Activated CD4-positive, alpha-beta T cell treated with anti-CD3 and anti-CD28 coated beads, Interleukin-2, amount 50 U/mL, for 1 hour (primary cell): ENCODE results near the gene MAFF.

Experiments used
- DNase-seq: peaks from one replicate; pipeline ENCODE4 v3.0.0-alpha.2; 2020

MAFF gene

DNA sequence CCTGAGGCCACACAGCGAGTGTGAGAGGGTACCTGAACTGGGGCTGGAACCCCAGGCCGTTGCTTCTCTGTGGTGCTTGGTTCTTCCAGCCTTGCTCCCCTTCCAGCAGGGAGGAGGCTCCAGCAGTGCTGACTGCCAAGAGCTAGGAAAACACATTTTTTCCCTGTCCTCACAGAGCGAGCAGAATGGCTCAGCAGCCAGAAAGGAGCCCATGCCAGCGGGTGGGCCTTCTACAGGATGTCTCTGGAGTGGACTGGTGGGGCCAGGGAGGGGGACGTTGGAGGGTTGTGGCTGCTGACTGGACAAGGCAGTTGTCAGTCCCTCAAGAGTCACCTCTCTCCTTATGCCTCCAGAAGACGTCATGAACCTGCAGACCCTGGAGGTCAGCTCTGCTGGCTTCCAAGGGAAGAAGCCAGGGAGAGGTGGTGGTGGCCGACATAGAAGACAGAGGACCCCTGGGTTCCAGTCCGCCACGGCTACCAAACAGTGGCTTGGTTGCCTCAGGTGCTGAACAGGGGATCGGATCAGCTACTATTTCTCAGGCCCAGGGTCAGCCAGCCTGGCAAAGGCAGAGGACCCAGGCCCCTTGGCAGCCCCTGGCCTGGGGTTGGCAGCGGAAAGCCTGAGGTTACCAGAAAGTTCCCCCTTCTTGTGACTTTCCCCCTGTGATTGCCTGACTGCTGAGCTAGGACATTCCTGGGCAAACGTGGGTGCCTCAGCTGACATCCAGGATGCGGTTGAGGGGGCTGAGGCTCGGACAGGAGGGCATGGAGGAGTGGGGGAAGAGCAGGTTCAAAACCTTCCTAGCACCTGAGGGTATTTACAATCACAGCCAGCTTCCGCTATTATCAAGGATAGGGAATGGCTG, 3.7 kb downstream of the MAFF start:
- DNase-seq, result no peak

DNA sequence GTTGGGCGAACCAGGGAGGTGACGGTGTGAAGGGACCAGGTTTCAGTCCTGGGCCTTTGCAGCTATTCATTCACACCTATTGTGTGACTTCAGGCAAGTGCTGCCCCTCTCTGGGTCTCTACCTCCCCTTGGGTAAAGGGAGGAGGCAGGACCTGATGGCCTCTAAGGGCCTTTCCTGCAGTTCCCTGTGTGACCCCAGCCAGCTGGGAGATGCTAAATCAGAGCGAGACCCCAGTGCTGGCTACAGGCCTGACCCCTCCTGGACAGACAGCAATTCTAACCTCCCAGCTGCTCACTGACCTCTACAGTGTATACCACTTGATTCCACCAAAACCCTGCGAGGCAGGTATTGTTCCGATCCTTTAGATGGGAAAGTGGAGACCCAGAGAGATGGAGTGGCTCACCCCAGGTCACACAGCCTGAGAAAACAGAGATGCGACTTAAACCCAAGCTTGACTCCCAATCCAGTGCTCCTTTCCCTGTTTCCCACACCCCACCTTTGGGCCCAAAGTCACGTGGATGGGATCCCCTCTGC, 6.2 kb downstream of the MAFF start:
- no peak for DNase-seq

DNA sequence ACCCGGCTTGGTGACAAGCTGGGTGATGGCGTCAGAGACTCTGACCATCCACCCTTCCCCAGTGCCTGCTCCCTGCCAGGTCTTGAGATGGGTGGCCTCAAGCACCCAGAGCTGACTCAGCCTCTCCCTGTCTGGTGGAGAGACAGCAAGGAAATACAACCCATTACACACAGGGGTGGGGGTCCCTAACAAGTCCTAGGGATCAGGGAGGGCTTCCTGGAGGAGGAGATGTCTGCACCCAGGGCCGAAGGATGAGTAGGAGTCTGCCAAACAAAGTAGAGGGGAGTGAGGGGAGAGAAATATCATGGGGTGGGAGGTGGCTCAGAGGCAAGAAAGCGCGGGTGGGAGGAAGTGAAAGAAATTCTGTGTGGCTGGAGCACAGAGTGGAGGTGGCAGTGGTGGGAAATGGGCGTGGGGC, 6.8 kb downstream of the MAFF start:
- no peak for DNase-seq

DNA sequence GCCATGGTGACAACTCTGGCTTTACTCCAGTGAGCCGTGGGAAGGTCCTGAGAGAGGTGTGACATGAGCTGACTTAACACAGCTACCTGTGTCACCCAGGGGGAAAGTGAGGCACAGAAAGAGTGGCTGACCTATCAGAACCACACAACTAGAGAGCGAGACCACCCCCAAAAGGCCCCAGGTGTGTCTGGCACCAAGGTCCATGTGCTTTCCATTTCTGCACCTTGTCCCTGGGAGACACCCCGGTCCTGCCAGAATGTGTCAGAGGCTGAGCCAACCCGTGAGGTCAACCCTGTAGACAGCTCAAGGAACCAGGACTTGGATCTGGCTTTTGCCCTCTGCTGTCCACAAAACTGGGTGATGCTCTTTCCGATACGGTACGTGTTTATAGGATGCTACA, 9.8 kb downstream of the MAFF start:
- no peak for DNase-seq

DNA sequence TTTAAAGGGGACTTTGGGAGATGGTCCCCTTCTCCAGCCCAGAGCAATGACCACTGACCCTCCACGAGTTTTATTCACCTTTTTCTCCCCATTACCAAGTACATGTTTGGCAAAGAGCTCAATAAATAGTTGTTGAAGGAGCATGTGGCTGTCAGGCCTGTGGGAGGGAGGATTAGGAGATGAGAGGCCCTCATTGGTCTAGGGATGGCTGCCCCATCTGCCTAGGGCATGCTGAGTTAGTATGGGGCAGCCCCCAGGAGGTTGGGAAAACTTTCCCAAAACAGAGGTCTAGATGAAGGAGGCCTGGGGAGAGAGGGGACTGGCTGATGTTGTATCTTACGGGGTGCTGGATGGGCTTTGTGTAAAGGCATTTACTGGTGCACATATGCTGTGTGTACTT, 10.6 kb downstream of the MAFF start:
- DNase-seq, result no peak

DNA sequence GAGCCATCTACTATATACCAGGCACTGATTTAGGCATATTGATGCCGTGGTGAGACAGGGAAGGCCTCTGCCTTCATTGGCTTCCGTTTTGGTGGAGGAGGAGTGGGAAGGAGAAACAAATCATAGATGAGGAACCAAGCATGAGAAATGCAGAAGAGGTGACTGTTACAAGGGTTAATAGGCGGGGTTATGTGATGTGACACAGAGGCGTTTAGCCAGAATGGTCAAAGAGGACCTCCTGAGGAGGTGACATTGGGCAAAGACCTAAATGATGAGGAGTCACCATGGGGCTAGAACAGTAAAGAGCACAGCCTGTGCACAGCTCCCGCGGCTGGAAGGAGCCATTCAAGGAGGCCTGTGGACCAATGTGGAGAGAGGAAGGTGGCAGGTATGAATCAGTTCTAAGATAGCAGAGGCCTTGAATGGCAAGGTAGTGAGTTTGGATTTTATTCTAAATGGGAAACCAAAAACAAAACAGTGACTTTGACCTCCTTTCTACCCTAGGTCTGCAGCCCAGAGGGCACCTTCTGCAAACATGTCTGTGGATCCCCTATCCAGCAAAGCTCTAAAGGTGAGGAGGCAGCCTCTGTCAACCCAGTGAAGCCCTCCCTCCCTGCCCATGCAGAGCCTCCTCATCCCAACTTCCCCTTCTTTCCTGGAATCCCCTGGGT, 11.7 kb downstream of the MAFF start:
- no peak for DNase-seq

DNA sequence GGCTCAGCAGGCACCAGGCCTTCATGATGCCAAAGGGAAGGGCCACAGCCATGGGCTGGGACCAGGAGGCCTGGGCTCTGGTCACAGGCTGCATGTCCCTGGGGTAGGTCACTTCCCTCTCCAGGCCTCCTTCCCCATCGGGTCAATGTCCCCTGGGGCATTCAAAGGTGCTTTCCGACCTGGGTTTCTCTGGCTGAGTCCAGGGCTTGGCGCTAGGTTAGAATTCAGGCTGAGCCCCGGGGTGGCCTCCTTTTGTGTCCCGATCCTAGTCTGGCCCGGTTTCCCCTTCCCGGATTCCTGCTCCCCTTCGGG, 12.2 kb downstream of the MAFF start:
- no peak for DNase-seq

DNA sequence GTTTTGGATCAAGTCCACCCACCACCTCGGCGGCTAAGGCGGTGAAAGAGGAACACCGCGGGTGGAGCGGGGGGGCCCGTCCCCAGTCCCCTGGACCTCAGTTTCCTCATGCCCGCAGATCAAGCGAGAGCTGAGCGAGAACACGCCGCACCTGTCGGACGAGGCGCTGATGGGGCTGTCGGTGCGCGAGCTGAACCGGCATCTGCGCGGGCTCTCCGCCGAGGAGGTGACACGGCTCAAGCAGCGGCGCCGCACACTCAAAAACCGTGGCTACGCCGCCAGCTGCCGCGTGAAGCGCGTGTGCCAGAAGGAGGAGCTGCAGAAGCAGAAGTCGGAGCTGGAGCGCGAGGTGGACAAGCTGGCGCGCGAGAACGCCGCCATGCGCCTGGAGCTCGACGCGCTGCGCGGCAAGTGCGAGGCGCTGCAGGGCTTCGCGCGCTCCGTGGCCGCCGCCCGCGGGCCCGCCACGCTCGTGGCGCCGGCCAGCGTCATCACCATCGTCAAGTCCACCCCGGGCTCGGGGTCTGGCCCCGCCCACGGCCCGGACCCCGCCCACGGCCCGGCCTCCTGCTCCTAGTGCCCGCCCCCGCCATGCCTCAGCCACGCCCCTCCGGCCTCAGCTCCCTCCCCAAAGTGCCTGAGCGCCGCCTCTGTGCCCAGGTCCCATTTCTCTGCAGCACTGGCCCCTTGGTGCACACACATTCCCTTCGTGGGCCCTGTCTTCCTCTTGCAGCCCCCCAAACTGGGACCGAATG, 12.7 kb downstream of the MAFF start:
- peak; percentile 75 for DNase-seq

DNA sequence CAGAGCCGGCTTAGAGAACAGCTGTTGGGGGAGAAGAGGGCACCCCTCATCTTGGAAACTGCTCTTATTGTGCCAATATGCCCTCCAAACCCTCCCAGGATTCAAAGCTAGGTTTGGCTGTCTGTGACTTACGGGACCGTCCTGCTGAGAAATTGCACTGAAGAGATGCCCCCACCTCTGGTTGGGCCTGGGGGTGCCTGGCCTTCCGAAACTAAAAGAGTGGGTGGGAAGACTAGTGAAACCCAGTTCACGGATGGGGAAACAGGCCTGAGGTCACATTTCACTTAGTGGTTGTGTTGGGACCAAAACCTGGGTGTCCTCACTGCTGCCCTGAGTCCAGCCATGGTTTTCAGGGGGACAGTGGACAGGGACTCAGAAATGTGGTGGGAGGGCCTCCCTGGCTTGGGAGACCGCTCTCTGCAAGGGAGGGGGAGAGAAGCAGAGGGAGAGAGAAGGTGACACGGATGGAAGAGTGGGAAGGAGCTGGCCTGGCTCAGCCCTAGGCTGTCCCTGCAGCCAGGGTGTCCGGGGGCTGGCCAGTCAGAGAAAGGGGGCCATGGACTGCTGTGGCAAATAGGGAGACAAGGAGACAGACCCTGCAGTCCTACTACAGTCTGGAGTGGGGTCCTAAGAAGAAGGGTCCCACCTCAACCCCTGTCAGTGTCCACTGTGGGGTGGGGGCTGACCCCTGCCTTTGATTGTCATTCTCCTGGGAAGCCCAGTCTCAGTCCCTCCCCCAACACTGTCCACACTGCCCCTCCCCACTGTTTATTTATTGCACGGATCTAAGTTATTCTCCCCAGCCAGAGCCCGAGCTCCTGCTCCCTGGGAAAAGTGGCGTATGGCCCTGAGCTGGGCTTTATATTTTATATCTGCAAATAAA, 13.6 kb downstream of the MAFF start:
- DNase-seq, result no peak

DNA sequence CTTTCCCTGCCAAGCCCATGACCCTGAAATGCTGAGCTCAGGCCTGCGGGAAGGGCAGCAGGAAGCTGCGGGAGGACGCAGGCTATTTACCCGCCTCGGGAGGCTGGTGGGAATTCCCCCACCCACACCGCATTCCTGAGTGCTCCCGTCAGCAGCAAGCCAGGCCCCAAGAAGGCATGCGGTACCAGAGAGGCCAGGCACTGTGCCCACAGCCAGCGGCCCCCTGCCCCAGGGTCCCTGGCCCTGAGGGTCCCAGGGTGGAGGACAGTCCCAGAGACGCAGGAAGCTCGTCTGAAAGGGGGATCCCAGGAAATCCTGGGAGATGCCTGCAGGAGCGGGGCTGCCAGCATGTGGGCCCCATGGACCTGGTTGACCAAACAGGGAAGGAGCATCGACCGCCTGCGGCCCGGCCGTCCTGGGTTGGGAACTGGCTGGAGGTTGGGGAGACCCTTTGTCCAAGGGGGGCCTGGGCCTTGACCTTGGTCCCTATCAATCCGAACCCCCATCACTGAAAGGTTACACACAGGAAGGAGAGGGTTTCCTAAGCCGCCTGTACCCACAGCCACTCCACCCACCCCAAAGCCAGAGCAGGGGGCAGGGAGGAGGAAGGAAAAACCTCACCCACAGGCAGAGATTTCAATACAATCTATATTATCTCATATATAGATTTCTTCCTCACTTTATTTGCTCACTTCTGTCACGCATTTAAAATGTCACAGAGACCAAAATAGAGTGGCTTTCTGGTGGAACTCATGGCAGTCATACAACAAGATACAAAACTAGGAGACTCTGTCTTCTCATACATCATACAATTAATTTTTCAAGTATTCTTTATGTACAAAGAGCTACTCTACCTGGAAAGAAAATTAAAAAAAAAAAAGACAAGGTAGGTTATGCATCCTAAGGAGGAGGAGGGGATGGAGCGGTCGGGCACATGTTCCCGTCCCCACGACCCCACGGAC, 17.1 kb downstream of the MAFF start:
- DNase-seq, result peak; percentile 20

DNA sequence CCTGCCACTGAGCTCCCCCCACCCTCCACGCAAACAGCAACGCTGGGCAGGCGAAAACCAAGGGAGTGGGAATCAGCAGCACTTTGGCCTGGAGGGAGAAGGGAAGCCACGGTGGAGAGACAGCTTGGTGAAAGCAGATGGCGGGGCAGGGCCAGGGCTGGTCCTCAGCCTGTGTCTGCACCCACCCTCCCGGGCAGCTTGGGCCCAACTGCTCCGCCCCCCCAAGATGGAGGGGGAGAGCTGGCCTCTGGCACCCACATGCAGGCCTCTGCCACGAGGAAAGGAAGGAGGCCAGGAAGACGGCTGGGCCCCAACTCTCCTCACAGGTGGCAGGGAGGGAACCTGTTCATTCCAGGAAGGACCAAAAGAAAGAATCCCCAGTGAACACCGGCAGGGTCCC, 17.8 kb downstream of the MAFF start:
- no peak for DNase-seq

DNA sequence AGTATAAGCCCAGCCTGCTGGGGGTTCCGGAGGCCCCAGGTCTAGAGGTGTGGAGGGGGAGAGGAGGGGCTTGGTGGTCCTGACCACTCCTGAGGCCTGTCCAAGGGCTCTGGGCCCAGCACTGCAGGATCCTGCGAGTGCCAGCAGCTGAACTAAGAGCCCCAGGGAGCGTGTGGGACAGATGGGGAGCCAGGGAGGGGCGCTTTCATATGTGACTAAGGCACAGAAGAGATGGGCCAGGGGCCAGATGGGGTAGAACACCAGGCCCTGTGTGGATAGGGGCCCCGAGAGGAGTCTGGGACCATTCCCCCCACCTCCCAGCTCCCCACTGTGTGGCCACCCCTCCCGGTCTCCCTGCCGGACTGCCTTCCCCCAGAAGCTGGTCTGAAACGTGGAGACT, 18.4 kb downstream of the MAFF start:
- DNase-seq, result no peak

DNA sequence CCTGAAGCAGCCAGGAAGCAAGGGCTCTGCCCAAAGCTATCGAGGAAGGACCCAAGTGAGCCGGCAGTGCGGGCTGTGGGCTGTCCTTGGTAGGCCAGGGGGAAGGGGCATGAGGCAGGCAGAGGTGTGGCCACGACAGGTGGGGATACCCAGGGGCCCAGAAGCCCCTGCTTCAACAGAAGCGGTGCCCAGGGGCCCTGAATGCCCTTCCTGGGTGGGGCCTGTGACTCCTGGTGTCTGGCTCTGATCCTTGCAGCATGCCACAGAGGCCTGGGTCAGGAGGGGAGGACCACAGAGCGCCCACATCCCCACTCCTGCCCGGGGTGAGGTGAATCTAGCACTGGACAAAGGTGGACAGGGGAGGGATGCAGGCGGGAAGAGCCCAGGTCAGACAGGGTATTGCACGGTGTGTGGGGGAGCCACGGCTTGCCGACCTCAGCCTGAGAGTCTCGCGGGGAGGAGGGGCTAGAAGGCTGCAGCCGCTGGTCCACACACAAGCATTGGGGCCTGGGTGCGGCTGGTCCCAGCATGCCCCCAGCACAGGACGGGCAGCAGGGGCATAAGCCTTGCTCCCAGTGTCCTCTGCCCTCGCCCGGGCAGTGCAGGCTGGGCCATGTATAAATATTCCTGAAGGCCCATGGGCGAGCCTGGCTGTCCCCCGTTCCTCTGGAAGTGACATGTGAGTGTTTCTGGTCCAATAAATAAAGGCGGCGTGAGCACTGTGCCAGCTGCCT, 19.0 kb downstream of the MAFF start:
- no peak for DNase-seq

DNA sequence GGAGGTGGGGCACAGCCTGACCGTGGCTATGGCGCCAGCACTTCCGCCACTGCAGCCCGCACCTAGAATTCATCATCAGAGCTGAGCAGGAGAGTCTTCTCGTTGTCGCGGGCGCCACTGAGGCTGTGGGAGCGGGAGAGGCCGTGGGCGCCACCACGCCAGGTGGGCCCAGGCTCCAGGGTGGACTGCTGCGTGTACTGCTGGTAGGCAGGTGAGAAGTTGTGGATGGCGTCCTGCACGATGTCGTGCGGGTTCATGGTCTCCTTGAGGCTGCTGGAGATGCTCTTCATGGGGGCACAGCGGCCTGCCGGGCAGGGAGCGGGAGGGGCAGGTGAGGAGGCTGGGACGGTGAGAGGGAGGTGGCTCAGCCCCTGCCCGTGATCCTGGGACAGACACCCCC, 19.6 kb downstream of the MAFF start:
- DNase-seq, result no peak

DNA sequence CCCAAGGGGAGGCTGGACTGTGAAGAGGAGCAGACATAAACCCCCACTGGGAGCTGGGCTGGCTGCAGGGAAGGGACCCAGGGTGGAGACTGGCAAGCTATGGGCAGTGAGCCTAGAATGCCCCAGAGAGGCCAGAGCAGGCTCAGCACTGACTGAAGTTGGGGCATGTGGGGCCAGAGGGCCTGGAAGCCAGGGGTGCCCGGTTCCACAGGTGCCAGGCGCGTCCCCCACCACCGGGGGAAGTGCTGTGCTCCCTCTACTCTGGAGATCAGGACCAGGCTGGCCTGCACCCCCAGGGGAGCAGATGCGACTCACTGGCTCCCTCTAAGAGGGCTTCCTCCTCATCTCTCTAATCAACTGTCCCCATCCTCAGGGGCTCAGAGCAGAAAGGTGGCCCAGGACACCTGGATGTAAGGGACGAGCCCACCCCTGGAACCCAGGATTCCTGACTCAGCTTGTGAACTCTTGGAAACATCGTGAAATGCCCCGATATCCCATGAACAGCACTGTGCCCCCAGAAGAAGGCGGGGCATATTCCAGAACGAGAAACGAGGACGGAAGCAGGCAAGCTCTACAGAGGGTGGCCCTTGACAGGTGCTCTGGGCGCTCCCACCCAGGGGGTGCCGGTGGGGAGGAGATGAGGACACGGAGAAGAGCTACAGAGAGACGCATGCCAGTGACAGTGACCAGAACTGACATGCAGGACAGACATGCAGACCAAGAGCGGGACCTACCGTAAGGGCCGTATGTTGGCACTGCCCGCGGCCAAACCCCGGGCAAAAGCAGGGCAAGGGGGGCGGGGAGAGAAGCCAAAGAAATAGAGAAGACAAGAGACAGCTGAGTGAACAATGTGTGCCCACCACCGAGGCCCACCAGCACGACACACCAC, 20.4 kb downstream of the MAFF start:
- DNase-seq, result no peak

DNA sequence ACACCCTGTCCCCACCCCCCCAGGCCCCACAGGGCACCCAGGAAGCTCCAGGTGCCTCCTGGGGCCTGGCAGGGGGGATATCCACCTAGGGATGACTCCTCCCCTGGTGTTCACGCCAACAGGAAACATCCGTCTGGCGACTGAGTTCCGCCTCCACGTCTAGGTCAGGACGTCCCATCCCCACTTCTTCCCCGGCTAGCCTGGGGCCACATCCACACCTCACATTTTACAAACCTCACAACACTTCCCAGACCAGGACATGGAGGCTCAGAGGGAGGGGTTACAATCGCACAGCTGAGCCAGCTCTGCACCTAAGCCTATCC, 21.0 kb downstream of the MAFF start:
- no peak for DNase-seq

DNA sequence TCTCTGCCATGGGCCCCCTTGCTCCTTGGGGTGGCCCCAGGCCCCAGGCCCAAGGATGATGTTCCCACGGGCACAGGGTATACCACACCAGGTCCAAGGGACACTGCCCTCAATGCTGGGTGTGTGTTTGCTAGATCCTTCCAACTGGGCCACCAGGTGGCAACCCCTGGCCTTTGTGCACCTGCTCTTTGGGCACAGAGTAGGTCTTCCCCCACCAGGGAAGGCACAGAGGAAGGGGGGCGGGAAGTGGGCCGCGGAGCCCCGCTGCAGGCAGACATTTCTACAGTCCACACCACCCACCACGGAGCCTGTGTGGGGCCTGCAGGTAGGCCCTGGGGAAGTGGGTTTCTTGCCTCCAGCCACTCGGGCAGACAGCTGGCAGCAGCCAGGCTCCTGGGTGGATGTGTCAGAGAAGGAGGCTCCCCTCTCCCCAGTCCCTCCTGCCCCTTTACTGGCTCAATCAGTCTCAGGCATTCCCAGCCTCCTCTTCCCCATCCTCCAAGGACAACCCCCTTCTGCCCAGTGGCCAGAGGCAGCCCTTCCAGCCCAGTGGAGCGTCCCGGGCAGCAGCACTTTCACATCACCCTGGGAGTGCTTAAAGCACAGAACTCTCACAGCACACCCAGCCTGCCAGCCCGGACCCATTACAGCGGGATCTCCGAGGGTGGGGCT, 21.6 kb downstream of the MAFF start:
- DNase-seq, result no peak

DNA sequence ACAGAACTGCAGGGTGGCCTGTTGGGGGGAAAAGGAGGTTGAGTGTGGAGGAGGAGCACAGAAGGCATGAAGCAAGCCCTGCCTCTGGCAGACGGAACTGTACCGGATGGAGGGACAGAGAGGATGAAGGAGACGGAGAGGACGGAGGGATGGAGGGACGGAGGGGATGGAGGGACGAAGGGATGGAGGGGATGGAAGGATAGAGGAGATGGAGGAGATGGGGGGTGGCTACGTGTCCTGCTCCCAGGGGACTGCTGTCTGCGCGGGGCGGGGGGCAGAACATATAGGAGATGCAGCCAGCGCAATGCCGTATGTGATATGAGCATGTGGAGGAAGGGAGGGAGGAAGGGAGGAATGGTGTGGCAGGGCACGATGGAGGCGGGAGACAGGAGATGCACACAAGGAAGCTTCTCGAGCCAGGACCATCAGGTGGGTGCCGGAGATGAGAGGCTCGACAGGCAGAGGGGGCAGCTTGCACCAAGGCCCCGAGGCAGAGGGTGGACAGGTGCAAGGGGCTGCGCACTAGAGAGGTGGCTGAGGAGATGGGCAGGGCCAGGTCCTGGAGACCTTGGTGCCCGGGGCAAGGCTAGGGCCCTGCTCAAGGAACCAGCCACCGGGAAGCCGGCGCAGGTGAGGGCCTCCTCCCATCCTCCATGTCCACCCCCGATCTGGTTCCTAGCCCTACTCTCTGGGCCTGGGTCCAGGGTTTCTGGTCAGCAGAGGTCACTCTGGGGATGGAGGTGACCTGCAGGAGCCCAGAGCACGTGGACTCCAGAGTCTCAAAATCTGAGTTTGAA, 25.3 kb downstream of the MAFF start:
- DNase-seq, result no peak
